ENCODE data around the gene ECPAS.

- TF ChIP-seq, protein P1, sequence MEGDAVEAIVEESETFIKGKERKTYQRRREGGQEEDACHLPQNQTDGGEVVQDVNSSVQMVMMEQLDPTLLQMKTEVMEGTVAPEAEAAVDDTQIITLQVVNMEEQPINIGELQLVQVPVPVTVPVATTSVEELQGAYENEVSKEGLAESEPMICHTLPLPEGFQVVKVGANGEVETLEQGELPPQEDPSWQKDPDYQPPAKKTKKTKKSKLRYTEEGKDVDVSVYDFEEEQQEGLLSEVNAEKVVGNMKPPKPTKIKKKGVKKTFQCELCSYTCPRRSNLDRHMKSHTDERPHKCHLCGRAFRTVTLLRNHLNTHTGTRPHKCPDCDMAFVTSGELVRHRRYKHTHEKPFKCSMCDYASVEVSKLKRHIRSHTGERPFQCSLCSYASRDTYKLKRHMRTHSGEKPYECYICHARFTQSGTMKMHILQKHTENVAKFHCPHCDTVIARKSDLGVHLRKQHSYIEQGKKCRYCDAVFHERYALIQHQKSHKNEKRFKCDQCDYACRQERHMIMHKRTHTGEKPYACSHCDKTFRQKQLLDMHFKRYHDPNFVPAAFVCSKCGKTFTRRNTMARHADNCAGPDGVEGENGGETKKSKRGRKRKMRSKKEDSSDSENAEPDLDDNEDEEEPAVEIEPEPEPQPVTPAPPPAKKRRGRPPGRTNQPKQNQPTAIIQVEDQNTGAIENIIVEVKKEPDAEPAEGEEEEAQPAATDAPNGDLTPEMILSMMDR (IDR thresholded peaks at IDR 0.05): no peak
- TF ChIP-seq POLR2A (IDR thresholded peaks at IDR 0.05): no peak
These were observed 163.6 kb downstream of the ECPAS start for GRCh38 chr9:111320631-111321030.

Data from testis (tissue), 2 donors.